HG02981 (cell line): ENCODE measurements around the gene RPS26.
"Not testable (repeated sequence)": the region's sequence is repeated elsewhere in the genome, so short reads cannot be mapped to it uniquely, and the experiment has no call there.

Experiments
- ATAC-seq: cut with Tn5 transposase; IDR thresholded peaks from one replicate; pipeline ENCODE4 v1.9.1; 2021; ENCODE audit warnings: mild to moderate bottlenecking, moderate library complexity; ENCODE audit not compliant: unreplicated experiment

The RPS26 gene

GRCh38 chr12:56020423-56021184 lies 21.1 kb upstream of the RPS26 start, which contains the start of gene IKZF4:
Gene IKZF4 (plus strand): TSS chr12:56021043. CDS start chr12:56021494, 451 bp downstream.
- ATAC-seq: no peak

GRCh38 chr12:56021889-56022497 lies 19.7 kb upstream of the RPS26 start:
- ATAC-seq: no peak

- ATAC-seq: no peak
These were observed 13.1 kb upstream of the RPS26 start for GRCh38 chr12:56028511-56029165.

GRCh38 chr12:56029166-56029519 lies 12.6 kb upstream of the RPS26 start:
- ATAC-seq: no peak

GRCh38 chr12:56029666-56030293 lies 11.9 kb upstream of the RPS26 start:
- no peak for ATAC-seq

- no peak for ATAC-seq
These were observed 9.7 kb upstream of the RPS26 start for GRCh38 chr12:56031987-56032386.

- ATAC-seq: no peak
These were observed 7.0 kb upstream of the RPS26 start for GRCh38 chr12:56034586-56035332.

- ATAC-seq: no peak
These were observed 4.6 kb upstream of the RPS26 start for GRCh38 chr12:56037161-56037560.

- no peak for ATAC-seq
These were observed 3.6 kb upstream of the RPS26 start for GRCh38 chr12:56038022-56038655.

GRCh38 chr12:56040151-56040550 lies 1.6 kb upstream of the RPS26 start:
- no peak for ATAC-seq

- peak; percentile 2 for ATAC-seq
These were observed 661 bp upstream of the RPS26 start for GRCh38 chr12:56040963-56041551.

- ATAC-seq: not testable (repeated sequence)
These were observed 704 bp downstream of the RPS26 start for GRCh38 chr12:56042430-56042813.

GRCh38 chr12:56042843-56043242 lies 1.1 kb downstream of the RPS26 start:
- ATAC-seq: no peak

- no peak for ATAC-seq
These were observed 4.5 kb downstream of the RPS26 start for GRCh38 chr12:56046027-56046780.

GRCh38 chr12:56053407-56053893 lies 11.7 kb downstream of the RPS26 start:
- ATAC-seq: no peak

GRCh38 chr12:56059964-56060363 lies 18.2 kb downstream of the RPS26 start:
- not testable (repeated sequence) for ATAC-seq

- no peak for ATAC-seq
These were observed 20.3 kb downstream of the RPS26 start for GRCh38 chr12:56061982-56062381.

GRCh38 chr12:56062996-56063395 lies 21.3 kb downstream of the RPS26 start:
- no peak for ATAC-seq

- ATAC-seq: no peak
These were observed 29.9 kb downstream of the RPS26 start for GRCh38 chr12:56071648-56072047.
